ENCODE results near the gene BEND2.

Gene BEND2

GRCh38 chrX:18174209-18174608 lies 46.5 kb downstream of the BEND2 start:
- Histone ChIP-seq H2BK120ac (ENCODE audit: low read depth, low read length) (no peak overlapping the region), H3K9ac (ENCODE audit: low read depth, low read length, poor library complexity) (no peak overlapping the region), H4K91ac (ENCODE audit: low read depth, low read length, poor library complexity) (no peak overlapping the region), H3K4me3 (ENCODE audit: low read length in 2 of 2) (no peak overlapping the region), H4K8ac (ENCODE audit: low read depth, low read length) (no peak overlapping the region), H2BK15ac (ENCODE audit: low read length) (no peak overlapping the region), H3K9me3 (replicated peaks in 1 of 2; ENCODE audit: control insufficient read depth in 2 of 2, insufficient read depth in 1 of 2, low read depth in 1 of 2, low read length in 2 of 2) (no peaks in the 10 kb centered on the region), H3K36me3 (replicated peaks in 1 of 2; ENCODE audit: control insufficient read depth in 2 of 2, insufficient read depth in 2 of 2, low read length in 2 of 2) (no peaks in the 10 kb centered on the region), H3K27me3 (ENCODE audit: control insufficient read depth in 3 of 3, insufficient read depth in 3 of 3, low read depth in 1 of 3, low read length in 3 of 3) (peaks cover 0 to 3% (median 0%) of the 10 kb centered on the region in 3 experiments), H2BK12ac (ENCODE audit: low read length) (no peak overlapping the region), H2BK5ac (ENCODE audit: low read length) (no peak overlapping the region), H3K18ac (ENCODE audit: low read length) (no peak overlapping the region), H3K4ac (ENCODE audit: low read length) (no peak overlapping the region), H2AK5ac (ENCODE audit: low read depth, low read length) (no peak overlapping the region), H3K4me1 (ENCODE audit: control insufficient read depth in 2 of 2, insufficient read depth in 1 of 2, low read depth in 1 of 2, low read length in 2 of 2) (no peaks in the 10 kb centered on the region), H2AFZ (ENCODE audit: low read length) (no peak overlapping the region), H3K27ac (replicated peaks; ENCODE audit: low read length) (no peak overlapping the region), H3K4me2 (ENCODE audit: insufficient read depth, low read length, poor library complexity, severe bottlenecking) (no peak overlapping the region), H3K14ac (ENCODE audit: low read length) (no peak overlapping the region), H3K79me1 (ENCODE audit: low read depth, low read length) (no peaks in the 10 kb centered on the region), H3K23ac (ENCODE audit: low read depth, low read length, poor library complexity) (no peak overlapping the region)
- WGBS, 2 donors (ENCODE audit: extremely low coverage in 2 of 2, insufficient read length in 2 of 2, insufficient replicate concordance in 1 of 2): no CpG with 5 or more reads among the region's 7 CpGs
- no peak for DNase-seq (ENCODE audit: low spot score)

- Histone ChIP-seq H2BK5ac (ENCODE audit: low read length) (no peak overlapping the region), H3K4me2 (ENCODE audit: insufficient read depth, low read length, poor library complexity, severe bottlenecking) (no peak overlapping the region), H4K91ac (ENCODE audit: low read depth, low read length, poor library complexity) (no peak overlapping the region), H3K9ac (ENCODE audit: low read depth, low read length, poor library complexity) (no peak overlapping the region), H4K8ac (ENCODE audit: low read depth, low read length) (no peak overlapping the region), H2BK12ac (ENCODE audit: low read length) (no peak overlapping the region), H3K27me3 (ENCODE audit: control insufficient read depth in 3 of 3, insufficient read depth in 3 of 3, low read depth in 1 of 3, low read length in 3 of 3) (peaks cover 0 to 3% (median 0%) of the 10 kb centered on the region in 3 experiments), H3K18ac (ENCODE audit: low read length) (no peak overlapping the region), H3K9me3 (replicated peaks in 1 of 2; ENCODE audit: control insufficient read depth in 2 of 2, insufficient read depth in 1 of 2, low read depth in 1 of 2, low read length in 2 of 2) (no peaks in the 10 kb centered on the region), H3K14ac (ENCODE audit: low read length) (no peak overlapping the region), H2BK120ac (ENCODE audit: low read depth, low read length) (no peak overlapping the region), H2AFZ (ENCODE audit: low read length) (no peak overlapping the region), H3K79me1 (ENCODE audit: low read depth, low read length) (no peaks in the 10 kb centered on the region), H2AK5ac (ENCODE audit: low read depth, low read length) (no peak overlapping the region), H3K4me3 (ENCODE audit: low read length in 2 of 2) (no peak overlapping the region), H3K4me1 (ENCODE audit: control insufficient read depth in 2 of 2, insufficient read depth in 1 of 2, low read depth in 1 of 2, low read length in 2 of 2) (no peaks in the 10 kb centered on the region), H3K4ac (ENCODE audit: low read length) (no peak overlapping the region), H3K36me3 (replicated peaks in 1 of 2; ENCODE audit: control insufficient read depth in 2 of 2, insufficient read depth in 2 of 2, low read length in 2 of 2) (no peaks in the 10 kb centered on the region), H3K23ac (ENCODE audit: low read depth, low read length, poor library complexity) (no peak overlapping the region), H3K27ac (replicated peaks; ENCODE audit: low read length) (no peak overlapping the region), H2BK15ac (ENCODE audit: low read length) (no peak overlapping the region)
- WGBS, 2 donors (ENCODE audit: extremely low coverage in 2 of 2, insufficient read length in 2 of 2, insufficient replicate concordance in 1 of 2): no CpG with 5 or more reads among the region's 7 CpGs
- no peak for DNase-seq (ENCODE audit: low spot score)
These were observed 47.0 kb downstream of the BEND2 start for GRCh38 chrX:18173494-18174180.

- H2BK15ac ChIP-seq (ENCODE audit: low read length): no peak overlapping the region
- WGBS, 2 donors (ENCODE audit: extremely low coverage in 2 of 2, insufficient read length in 2 of 2, insufficient replicate concordance in 1 of 2): no CpG with 5 or more reads among the region's 4 CpGs
- no peak overlapping the region for H4K91ac ChIP-seq (ENCODE audit: low read depth, low read length, poor library complexity)
- no peak overlapping the region for H2AK5ac ChIP-seq (ENCODE audit: low read depth, low read length)
- H3K27me3 ChIP-seq (ENCODE audit: control insufficient read depth in 3 of 3, insufficient read depth in 3 of 3, low read depth in 1 of 3, low read length in 3 of 3): peaks cover 0 to 7% (median 0%) of the 10 kb centered on the region in 3 experiments
- H3K18ac ChIP-seq (ENCODE audit: low read length): no peak overlapping the region
- H3K9ac ChIP-seq (ENCODE audit: low read depth, low read length, poor library complexity): no peak overlapping the region
- no peaks in the 10 kb centered on the region for H3K36me3 ChIP-seq (replicated peaks in 1 of 2; ENCODE audit: control insufficient read depth in 2 of 2, insufficient read depth in 2 of 2, low read length in 2 of 2)
- no peak overlapping the region for H2BK5ac ChIP-seq (ENCODE audit: low read length)
- H2BK120ac ChIP-seq (ENCODE audit: low read depth, low read length): no peak overlapping the region
- no peak overlapping the region for H3K14ac ChIP-seq (ENCODE audit: low read length)
- no peak overlapping the region for H3K4me2 ChIP-seq (ENCODE audit: insufficient read depth, low read length, poor library complexity, severe bottlenecking)
- no peak overlapping the region for H2BK12ac ChIP-seq (ENCODE audit: low read length)
- H3K79me1 ChIP-seq (ENCODE audit: low read depth, low read length): no peaks in the 10 kb centered on the region
- no peak for DNase-seq (ENCODE audit: low spot score)
- H3K23ac ChIP-seq (ENCODE audit: low read depth, low read length, poor library complexity): no peak overlapping the region
- no peaks in the 10 kb centered on the region for H3K4me1 ChIP-seq (ENCODE audit: control insufficient read depth in 2 of 2, insufficient read depth in 1 of 2, low read depth in 1 of 2, low read length in 2 of 2)
- H3K9me3 ChIP-seq (replicated peaks in 1 of 2; ENCODE audit: control insufficient read depth in 2 of 2, insufficient read depth in 1 of 2, low read depth in 1 of 2, low read length in 2 of 2): no peaks in the 10 kb centered on the region
- H4K8ac ChIP-seq (ENCODE audit: low read depth, low read length): no peak overlapping the region
- no peak overlapping the region for H3K4me3 ChIP-seq (ENCODE audit: low read length in 2 of 2)
- no peak overlapping the region for H3K27ac ChIP-seq (replicated peaks; ENCODE audit: low read length)
- H2AFZ ChIP-seq (ENCODE audit: low read length): no peak overlapping the region
- H3K4ac ChIP-seq (ENCODE audit: low read length): no peak overlapping the region
These were observed 47.7 kb downstream of the BEND2 start for GRCh38 chrX:18172970-18173369.

- Histone ChIP-seq H3K4me1 (ENCODE audit: control insufficient read depth in 2 of 2, insufficient read depth in 1 of 2, low read depth in 1 of 2, low read length in 2 of 2) (no peaks in the 10 kb centered on the region), H4K91ac (ENCODE audit: low read depth, low read length, poor library complexity) (no peak overlapping the region), H3K27me3 (ENCODE audit: control insufficient read depth in 3 of 3, insufficient read depth in 3 of 3, low read depth in 1 of 3, low read length in 3 of 3) (peaks cover 0 to 8% (median 0%) of the 10 kb centered on the region in 3 experiments), H3K9me3 (replicated peaks in 1 of 2; ENCODE audit: control insufficient read depth in 2 of 2, insufficient read depth in 1 of 2, low read depth in 1 of 2, low read length in 2 of 2) (no peaks in the 10 kb centered on the region), H3K4me2 (ENCODE audit: insufficient read depth, low read length, poor library complexity, severe bottlenecking) (no peak overlapping the region), H3K79me1 (ENCODE audit: low read depth, low read length) (no peaks in the 10 kb centered on the region), H3K14ac (ENCODE audit: low read length) (no peak overlapping the region), H3K27ac (replicated peaks; ENCODE audit: low read length) (no peak overlapping the region), H2AFZ (ENCODE audit: low read length) (no peak overlapping the region), H3K23ac (ENCODE audit: low read depth, low read length, poor library complexity) (no peak overlapping the region), H2BK5ac (ENCODE audit: low read length) (no peak overlapping the region), H3K4ac (ENCODE audit: low read length) (no peak overlapping the region), H3K18ac (ENCODE audit: low read length) (no peak overlapping the region), H2BK15ac (ENCODE audit: low read length) (no peak overlapping the region), H2BK12ac (ENCODE audit: low read length) (no peak overlapping the region), H2BK120ac (ENCODE audit: low read depth, low read length) (no peak overlapping the region), H3K36me3 (replicated peaks in 1 of 2; ENCODE audit: control insufficient read depth in 2 of 2, insufficient read depth in 2 of 2, low read length in 2 of 2) (no peaks in the 10 kb centered on the region), H3K9ac (ENCODE audit: low read depth, low read length, poor library complexity) (no peak overlapping the region), H3K4me3 (ENCODE audit: low read length in 2 of 2) (no peak overlapping the region), H4K8ac (ENCODE audit: low read depth, low read length) (no peak overlapping the region), H2AK5ac (ENCODE audit: low read depth, low read length) (no peak overlapping the region)
- DNase-seq (ENCODE audit: low spot score): no peak
- WGBS, 2 donors (ENCODE audit: extremely low coverage in 2 of 2, insufficient read length in 2 of 2, insufficient replicate concordance in 1 of 2): no CpG with 5 or more reads among the region's 6 CpGs
These were observed 49.8 kb downstream of the BEND2 start for GRCh38 chrX:18170910-18171309.
